AG04450 (cell line): ENCODE data around the gene EVI5L. TPM values are rescaled to one million over a fixed set of nuclear protein-coding genes. Genes with fewer than 3 reads are reported as not detected.

Experiments
- CTCF ChIA-PET: fragments of 300-600, 350-600 bp; formaldehyde crosslinking; extraction: SDS; loops from one replicate; lab custom pipeline; 2022; ENCODE audit warnings: antibody characterized with exemption, inconsistent platforms; lab: Charles Lee
- POLR2A ChIA-PET: fragments of 350-600 bp; formaldehyde crosslinking; extraction: SDS; loops from one replicate; lab custom pipeline; 2021; ENCODE audit warnings: antibody characterized with exemption, inconsistent platforms; lab: Yijun Ruan, JAX
- DNase-seq: peaks from one replicate; pipeline ENCODE4 v3.0.0-alpha.2; 2011; ENCODE audit warnings: low read depth, low spot score
- H3K27ac ChIP-seq: one replicate; pipeline ENCODE4 v1.5.1; 2012; ENCODE audit warnings: low read depth, low read length, control low read depth
- H3K27me3 ChIP-seq: one replicate; pipeline ENCODE4 v1.6.0; 2012; ENCODE audit warnings: low read length; ENCODE audit not compliant: control insufficient read depth, insufficient read depth
- H3K4me3 ChIP-seq: 2 replicates; pipeline ENCODE4 v1.5.1; 2011; ENCODE audit warnings: mild to moderate bottlenecking, low read depth, low read length, control low read depth
- H3K9me3 ChIP-seq: 2 replicates; pipeline ENCODE4 v1.5.1; 2012; ENCODE audit warnings: low read length; ENCODE audit not compliant: control insufficient read depth, insufficient read depth
- CTCF ChIP-seq: IDR thresholded peaks from 2 replicates; pipeline ENCODE4 v1.5.1; 2011; ENCODE audit warnings: low read depth, low read length, control low read depth, inconsistent platforms
- polyA plus RNA-seq: library from polyadenylated mRNA; depleted of rRNA; stranded (reverse); fragments of >200 nt; gene quantifications from 2 replicates; pipeline ENCODE4 v1.2.3, GENCODE V29; 2011

The EVI5L gene
- polyA plus RNA-seq, 1 experiment, result 6.7 TPM

GRCh38 chr19:7902796-7903243 lies 72.8 kb downstream of the EVI5L start:
- Histone ChIP-seq H3K27ac (peak overlapping the region; percentile 61), H3K9me3 (no peaks in the 10 kb centered on the region), H3K27me3 (no peaks in the 10 kb centered on the region), H3K4me3 (peak overlapping the region; percentile 77)
- ChIA-PET CTCF (interaction anchor here (1.0 to 1.9 kb wide), 6 partner anchors 24 to 100 kb away, joined by 3 to 6 read pairs (median 4); partner anchors contain the start of gene TIMM44), POLR2A (interaction anchor here (0.6 to 2.0 kb wide), 11 partner anchors 13 to 1407 kb away, joined by 3 to 19 read pairs (median 4); partner anchors contain the start of genes SNAPC2, TGFBR3L and TIMM44)
- TF ChIP-seq CTCF, result no peak
- no peak for DNase-seq

- Histone ChIP-seq H3K9me3 (no peaks in the 10 kb centered on the region), H3K27ac (peak within 1 kb of the TSS; percentile 61), H3K4me3 (peak within 1 kb of the TSS; percentile 83), H3K27me3 (no peaks in the 10 kb centered on the region)
- peak; percentile 43 for TF ChIP-seq CTCF
- POLR2A ChIA-PET, result interaction anchor here (0.6 to 2.0 kb wide), 14 partner anchors 13 to 1555 kb away, joined by 3 to 19 read pairs (median 4); partner anchors contain the start of genes SNAPC2, TGFBR3L and TIMM44
- peak; percentile 98 for DNase-seq
- CTCF ChIA-PET, result interaction anchor here (0.5 to 1.3 kb wide), 12 partner anchors 9 to 449 kb away, joined by 3 to 6 read pairs (median 3); partner anchors contain the start of genes LRRC8E and TIMM44
Measured at GRCh38 chr19:7903244-7904073, 73.4 kb downstream of the EVI5L start, which contains the start of gene MAP2K7. Gene MAP2K7 (plus strand): TSS chr19:7903877. CDS start chr19:7903945, 68 bp downstream.

- Histone ChIP-seq H3K27me3 (no peaks in the 10 kb centered on the region), H3K4me3 (peak overlapping the region; percentile 83), H3K9me3 (no peaks in the 10 kb centered on the region), H3K27ac (peak overlapping the region; percentile 31)
- POLR2A ChIA-PET, result interaction anchor here (0.6 to 2.0 kb wide), 13 partner anchors 12 to 1556 kb away, joined by 3 to 19 read pairs (median 4); partner anchors contain the start of genes SNAPC2, TGFBR3L and TIMM44
- no peak for TF ChIP-seq CTCF
- no peak for DNase-seq
- CTCF ChIA-PET, result interaction anchor here (0.5 to 1.3 kb wide), 12 partner anchors 10 to 448 kb away, joined by 3 to 6 read pairs (median 3); partner anchors contain the start of genes LRRC8E and TIMM44
Measured at GRCh38 chr19:7904074-7905020, 74.3 kb downstream of the EVI5L start.

DNA sequence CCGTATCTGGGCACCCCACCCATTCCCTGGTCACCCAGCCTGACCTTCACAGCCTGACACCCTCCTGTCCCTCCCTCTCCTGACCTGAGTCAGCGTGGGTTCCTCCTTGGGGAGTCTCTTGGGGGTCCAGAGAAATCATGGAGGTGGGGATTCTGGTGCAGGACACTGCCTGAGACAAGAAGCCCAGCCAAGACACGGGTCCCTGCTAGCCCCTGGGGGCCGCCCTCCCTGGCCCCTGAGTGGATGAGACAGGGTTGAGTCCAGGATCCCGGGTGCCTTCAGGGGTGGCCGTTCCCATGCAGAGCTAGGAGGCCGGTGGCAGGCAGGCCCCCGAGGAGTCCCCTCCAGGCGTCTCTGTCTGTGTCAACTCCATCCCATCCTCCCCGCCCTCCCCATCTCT lies 75.2 kb downstream of the EVI5L start:
- H3K4me3 ChIP-seq, result peak overlapping the region; percentile 83
- CTCF ChIA-PET, result interaction anchor here (0.7 kb wide), 1 partner anchor 37 kb away, joined by 4 read pairs; no protein-coding TSS in a partner anchor
- no peak for DNase-seq

More for the DNA sequence above, 75.2 kb downstream of the EVI5L start:
- no peak overlapping the region for H3K27ac ChIP-seq
- no peaks in the 10 kb centered on the region for H3K9me3 ChIP-seq
- POLR2A ChIA-PET, result interaction anchor here (0.6 kb wide), 1 partner anchor 348 kb away, joined by 8 read pairs; no protein-coding TSS in a partner anchor
- no peaks in the 10 kb centered on the region for H3K27me3 ChIP-seq
- no peak for TF ChIP-seq CTCF
